H1 (cell line): Measurements from ENCODE around the gene MIER3. TPM values are rescaled to one million over a fixed set of nuclear protein-coding genes. Genes with fewer than 3 reads are reported as not detected.

Experiments used
- CTCF ChIA-PET: fragments of 300-600 bp; sonication (Branson Sonifier 250); formaldehyde crosslinking; loops from one replicate; lab custom pipeline; 2021; ENCODE audit not compliant: partially characterized antibody; lab: Charles Lee
- POLR2A ChIA-PET: fragments of 300-600 bp; sonication (Branson Sonifier 250); formaldehyde crosslinking; loops from one replicate; lab custom pipeline; 2021; ENCODE audit warnings: inconsistent platforms; ENCODE audit not compliant: partially characterized antibody; lab: Charles Lee
- DNase-seq, 2 experiments: peaks; one replicate each; pipeline versions ENCODE4 v3.0.0 to v3.0.0-alpha.2; 2010 to 2022; ENCODE audit warnings: low spot score in 2 of 2, low read depth in 1 of 2, mixed read lengths in 1 of 2
- FAIRE-seq: peaks from 2 replicates; lab custom pipeline; 2011; peaks lifted over from hg19 to GRCh38; lab: Jason Lieb, UNC
- H2AFZ ChIP-seq: 2 replicates; pipeline ENCODE4 v1.8.1; 2012; ENCODE audit warnings: low read length, inconsistent platforms
- H2AK5ac ChIP-seq: 2 replicates; pipeline ENCODE4 v1.6.1; 2013; ENCODE audit warnings: low read depth, low read length
- H2BK120ac ChIP-seq: replicated peaks from 2 replicates; pipeline ENCODE3; 2013; ENCODE audit warnings: low read depth, low read length, inconsistent platforms
- H2BK12ac ChIP-seq: 2 replicates; pipeline ENCODE4 v1.6.1; 2013; ENCODE audit warnings: low read depth, low read length
- H2BK15ac ChIP-seq: 2 replicates; pipeline ENCODE4 v1.6.1; 2013; ENCODE audit warnings: low read length
- H2BK20ac ChIP-seq: 2 replicates; pipeline ENCODE4 v1.6.1; 2013; ENCODE audit warnings: low read length
- H2BK5ac ChIP-seq: 2 replicates; pipeline ENCODE4 v1.6.1; 2013; ENCODE audit warnings: low read depth, low read length
- H3K14ac ChIP-seq: 2 replicates; pipeline ENCODE4 v1.6.1; 2013; ENCODE audit warnings: inconsistent platforms; ENCODE audit not compliant: insufficient read length
- H3K18ac ChIP-seq: 2 replicates; pipeline ENCODE4 v1.6.1; 2013; ENCODE audit warnings: low read length; ENCODE audit errors: extremely low read depth
- H3K23ac ChIP-seq: 2 replicates; pipeline ENCODE4 v1.6.1; 2013; ENCODE audit warnings: inconsistent platforms; ENCODE audit not compliant: insufficient read length
- H3K23me2 ChIP-seq: 2 replicates; pipeline ENCODE4 v1.6.1; 2013; ENCODE audit warnings: low read depth, low read length
- H3K27ac ChIP-seq: 2 replicates; pipeline ENCODE4 v1.6.1; 2011; ENCODE audit warnings: low read depth, low read length, inconsistent platforms
- H3K27me3 ChIP-seq, 4 experiments: replicated peaks in 1 of 4; 1 replicate in 1 of 4; 2 replicates in 3 of 4; pipeline versions ENCODE4 v1.6.1 to v1.8.1; 2011 to 2013; ENCODE audit warnings: low read length in 3 of 4, mild to moderate bottlenecking in 3 of 4, inconsistent platforms in 2 of 4, mixed read lengths in 2 of 4, moderate library complexity in 1 of 4; ENCODE audit not compliant: control insufficient read depth in 3 of 4, insufficient read depth in 3 of 4; ENCODE audit errors: extremely low read depth in 1 of 4
- H3K36me3 ChIP-seq, 4 experiments: 2 replicates each; pipeline versions ENCODE4 v1.6.1 to v1.8.1; 2011 to 2013; ENCODE audit warnings: mild to moderate bottlenecking in 4 of 4, low read length in 3 of 4, moderate library complexity in 2 of 4, control low read depth in 1 of 4, inconsistent platforms in 1 of 4; ENCODE audit not compliant: insufficient read depth in 4 of 4, control insufficient read depth in 2 of 4
- H3K4ac ChIP-seq: replicated peaks from 2 replicates; pipeline ENCODE3; 2013; ENCODE audit warnings: low read length, low read depth, mixed read lengths, inconsistent platforms; ENCODE audit not compliant: insufficient read length
- H3K4me1 ChIP-seq, 4 experiments: replicated peaks in 1 of 4; 1 replicate in 1 of 4; 2 replicates in 3 of 4; pipeline versions ENCODE4 v1.6.1 to v1.8.1; 2011 to 2013; ENCODE audit warnings: low read length in 3 of 4, inconsistent platforms in 2 of 4, mixed read lengths in 1 of 4; ENCODE audit not compliant: insufficient read depth in 4 of 4, control insufficient read depth in 3 of 4
- H3K4me2 ChIP-seq, 2 experiments: 2 replicates each; pipeline versions ENCODE4 v1.6.1 to v1.8.1; 2011 to 2013; ENCODE audit warnings: low read depth in 2 of 2, low read length in 2 of 2, control low read depth in 1 of 2, inconsistent platforms in 1 of 2, mild to moderate bottlenecking in 1 of 2; ENCODE audit not compliant: insufficient read depth in 1 of 2
- H3K4me3 ChIP-seq, 4 experiments: fragments of 200-600, 300-600 bp in 1 of 4; sonication (generic), shearing (Covaris generic), sonication (Bioruptor Twin) in 1 of 4; 2 replicates each; pipeline versions ENCODE4 v1.5.1 to v1.8.1; 2011 to 2016; ENCODE audit warnings: low read length in 4 of 4, low read depth in 3 of 4, control low read depth in 2 of 4, inconsistent platforms in 2 of 4, mild to moderate bottlenecking in 2 of 4, mixed read lengths in 1 of 4, moderate library complexity in 1 of 4; ENCODE audit not compliant: insufficient read depth in 2 of 4; ENCODE audit errors: extremely low read depth in 1 of 4
- H3K56ac ChIP-seq: replicated peaks from 2 replicates; pipeline ENCODE3; 2013; ENCODE audit warnings: low read depth, mild to moderate bottlenecking, mixed read lengths, low read length, inconsistent platforms; ENCODE audit not compliant: insufficient read length
- H3K79me1 ChIP-seq: 2 replicates; pipeline ENCODE4 v1.6.1; 2013; ENCODE audit warnings: low read depth, low read length, control low read depth
- H3K79me2 ChIP-seq, 2 experiments: 2 replicates each; pipeline versions ENCODE4 v1.6.1 to v1.8.1; 2012 to 2013; ENCODE audit warnings: low read length in 2 of 2, mild to moderate bottlenecking in 2 of 2, inconsistent platforms in 1 of 2; ENCODE audit not compliant: insufficient read depth in 2 of 2, control insufficient read depth in 1 of 2
- H3K9ac ChIP-seq, 4 experiments: replicated peaks in 1 of 4; 1 replicate in 1 of 4; 2 replicates in 3 of 4; pipeline versions ENCODE4 v1.6.1 to v1.8.1; 2011 to 2013; ENCODE audit warnings: low read depth in 3 of 4, low read length in 3 of 4, control low read depth in 2 of 4, mild to moderate bottlenecking in 2 of 4, moderate library complexity in 2 of 4, inconsistent platforms in 1 of 4; ENCODE audit errors: extremely low read depth in 1 of 4
- H3K9me3 ChIP-seq, 2 experiments: 2 replicates each; pipeline versions ENCODE4 v1.6.1 to v1.8.1; 2012 to 2013; ENCODE audit warnings: mild to moderate bottlenecking in 2 of 2, moderate library complexity in 2 of 2, control low read depth in 1 of 2, inconsistent platforms in 1 of 2, low read depth in 1 of 2, low read length in 1 of 2, mixed read lengths in 1 of 2; ENCODE audit not compliant: insufficient read depth in 2 of 2
- H4K20me1 ChIP-seq, 2 experiments: replicated peaks in 1 of 2; 2 replicates each; pipeline versions ENCODE3 to v1.8.1; 2011 to 2013; ENCODE audit warnings: inconsistent platforms in 2 of 2, low read length in 2 of 2, mild to moderate bottlenecking in 1 of 2; ENCODE audit not compliant: insufficient read depth in 2 of 2, control insufficient read depth in 1 of 2
- H4K5ac ChIP-seq: 2 replicates; pipeline ENCODE4 v1.6.1; 2013; ENCODE audit warnings: low read length, low read depth, mixed read lengths, inconsistent platforms; ENCODE audit not compliant: insufficient read length
- H4K8ac ChIP-seq: 2 replicates; pipeline ENCODE4 v1.8.0; 2013; ENCODE audit warnings: mild to moderate bottlenecking, moderate library complexity, low read length, inconsistent platforms; ENCODE audit not compliant: insufficient read depth; ENCODE audit errors: extremely low read depth
- H4K91ac ChIP-seq: replicated peaks from 2 replicates; pipeline ENCODE3; 2013; ENCODE audit warnings: low read length, mixed read lengths, inconsistent platforms; ENCODE audit not compliant: insufficient read length
- NRF1 ChIP-seq: IDR thresholded peaks from 2 replicates; pipeline ENCODE4 v1.6.1; 2011; ENCODE audit warnings: mild to moderate bottlenecking, low read depth, low read length, improper control_type of control experiment
- POU5F1 ChIP-seq: IDR thresholded peaks from 2 replicates; pipeline ENCODE4 v1.6.1; 2011; ENCODE audit warnings: low read depth, mild to moderate bottlenecking, low read length, moderate library complexity
- RAD21 ChIP-seq, 2 experiments: IDR thresholded peaks in 1 of 2; conservative IDR thresholded peaks in 1 of 2; 2 replicates each; pipeline ENCODE4 v1.6.1; 2011; ENCODE audit warnings: low read depth in 2 of 2, low read length in 2 of 2, improper control_type of control experiment in 1 of 2, inconsistent platforms in 1 of 2, mild to moderate bottlenecking in 1 of 2, moderate library complexity in 1 of 2
- ZNF274 ChIP-seq: IDR thresholded peaks from 2 replicates; pipeline ENCODE4 v1.7.0; 2012; ENCODE audit warnings: low read length, borderline replicate concordance; ENCODE audit errors: extremely low read depth
- WGBS, 2 experiments: shearing (Covaris generic) in 1 of 2; methylation state at CpG; one replicate each; pipeline versions ENCODE4 v1.1.6 to v1.1.7; 2013 to 2015; ENCODE audit warnings: low lambda C conversion rate in 2 of 2, mixed read lengths in 2 of 2, inconsistent platforms in 1 of 2, low coverage in 1 of 2, missing lambda C conversion rate in 1 of 2; ENCODE audit not compliant: insufficient replicate concordance in 2 of 2, insufficient coverage in 1 of 2, insufficient read length in 1 of 2; ENCODE audit errors: extremely low coverage in 1 of 2, missing lambda C conversion rate in 1 of 2; 5-methylcytosine and 5-hydroxymethylcytosine counted together
- polyA plus RNA-seq, 7 experiments: library from polyadenylated mRNA; depleted of rRNA in 3 of 7; stranded (reverse) in 5 of 7; unstranded in 2 of 7; fragments of >200 nt in 5 of 7; fragments of 200-250 nt in 2 of 7; gene quantifications; 1 replicate in 5 of 7; 2 replicates in 1 of 7; 4 replicates in 1 of 7; pipeline versions ENCODE4 v1.2.1 to v1.2.3, GENCODE V29; 2011 to 2013; ENCODE audit warnings: missing spikeins in 2 of 7, mixed read lengths in 2 of 7
- total RNA-seq: library from RNA; stranded (reverse); fragmentation: NEBNext Ultra II Directional; extraction: Animal tissue kit (Norgen Biotek cat#: 25700); gene quantifications from 2 replicates; pipeline ENCODE4 v1.2.1, GENCODE V29; 2021
- TF ChIP-seq, protein P1 (sequence below), 3 experiments: IDR thresholded peaks; 1 replicate in 2 of 3; 2 replicates in 1 of 3; pipeline versions ENCODE4 v1.5.1 to v1.6.1; 2011; ENCODE audit warnings: low read length in 3 of 3, mild to moderate bottlenecking in 3 of 3, inconsistent platforms in 2 of 3, low read depth in 1 of 3, moderate library complexity in 1 of 3; ENCODE audit not compliant: insufficient read depth in 1 of 3; ENCODE audit errors: control extremely low read depth in 1 of 3

The MIER3 gene
- total and polyA plus RNA-seq, 2 of the 8 experiments (the other 6 are each of a cell fraction or from before 2014, with no cell fraction given), result 9.6 to 33.3 TPM

DNA sequence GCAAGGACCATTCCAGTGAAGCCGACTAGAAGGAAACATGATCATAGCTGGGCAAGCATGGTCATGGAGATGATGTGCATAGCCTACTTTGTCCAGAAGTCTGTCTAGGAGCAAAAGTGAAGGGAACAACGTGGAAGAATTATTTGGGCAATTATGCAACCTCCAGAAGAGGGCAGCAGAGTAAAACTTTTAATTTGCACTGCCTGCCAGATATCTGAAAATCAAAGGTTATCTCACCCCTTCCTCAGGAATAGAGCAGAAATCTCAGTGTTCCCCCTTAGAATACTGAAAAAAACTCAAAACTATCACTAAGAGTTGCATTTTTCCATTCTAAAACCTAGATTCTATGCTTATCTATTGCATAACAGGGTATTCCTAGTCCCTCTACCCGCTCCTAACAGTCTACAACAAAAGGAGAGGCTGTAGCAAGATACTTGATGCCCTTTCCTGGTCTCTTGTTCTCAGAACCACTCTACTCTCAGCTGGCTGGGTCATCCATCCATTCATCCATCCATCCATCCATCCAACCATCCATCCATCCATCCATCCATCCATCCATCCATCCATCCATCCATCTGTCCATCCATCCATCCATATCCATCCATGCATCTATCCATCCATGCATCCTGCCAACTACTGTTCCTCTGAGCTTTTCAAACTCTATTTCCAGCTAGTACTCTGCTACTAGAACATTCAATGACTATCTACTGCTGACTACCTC is 50.9 kb downstream of the MIER3 start:
- POLR2A ChIA-PET, result interaction anchor here (3.6 kb wide), 1 partner anchor 9 kb away, joined by 19 read pairs; the partner anchor contains the start of gene SETD9
- no peak overlapping the region for H3K4me2 ChIP-seq
- no peak overlapping the region for H3K4me3 ChIP-seq
- no peaks in the 10 kb centered on the region for H3K4me1 ChIP-seq
- no peaks in the 10 kb centered on the region for H3K36me3 ChIP-seq
- H2BK15ac ChIP-seq, result no peak overlapping the region
- H3K9me3 ChIP-seq, result peaks cover 0 to 3% of the 10 kb centered on the region in 2 experiments; a peak in 1 of 4 replicates
- no peak overlapping the region for H3K9ac ChIP-seq
- DNase-seq, result peak in 1 of 2 experiments; percentile 52
- H3K56ac ChIP-seq, result no peak overlapping the region
- 42% methylated on average over 3 of the region's 3 CpGs; no CpG with 5 or more reads in 1 of the 2 experiments for WGBS, 2 experiments
- no peaks in the 10 kb centered on the region for H3K79me1 ChIP-seq
- H2BK120ac ChIP-seq, result no peak overlapping the region
- peak; percentile 92 for FAIRE-seq
- H3K18ac ChIP-seq, result no peak overlapping the region
- no peaks in the 10 kb centered on the region for H3K27me3 ChIP-seq
- no peak overlapping the region for H2BK20ac ChIP-seq
- no peak overlapping the region for H4K5ac ChIP-seq
- H3K23me2 ChIP-seq, result no peaks in the 10 kb centered on the region; the same call in 1 of the 2 replicates
- no peak overlapping the region for H3K4ac ChIP-seq
- H3K79me2 ChIP-seq, result no peaks in the 10 kb centered on the region
- H3K23ac ChIP-seq, result no peak overlapping the region
- no peak overlapping the region; the same call in 1 of the 2 replicates for H2AFZ ChIP-seq
- no peak overlapping the region for H2BK5ac ChIP-seq
- CTCF ChIA-PET, result interaction anchor here (0.7 to 4.9 kb wide), 24 partner anchors 9 to 637 kb away, joined by 3 to 22 read pairs (median 4); partner anchors contain the start of gene SETD9
- no peak for TF ChIP-seq NRF1
- peak; percentile 86 for TF ChIP-seq RAD21 (IDR thresholded peaks at IDR 0.05 in 1 of 2, conservative IDR thresholded peaks at IDR 0.05 in 1 of 2; ENCODE audit: low read depth in 2 of 2, low read length in 2 of 2)
- no peak for TF ChIP-seq POU5F1
- TF ChIP-seq, protein P1, sequence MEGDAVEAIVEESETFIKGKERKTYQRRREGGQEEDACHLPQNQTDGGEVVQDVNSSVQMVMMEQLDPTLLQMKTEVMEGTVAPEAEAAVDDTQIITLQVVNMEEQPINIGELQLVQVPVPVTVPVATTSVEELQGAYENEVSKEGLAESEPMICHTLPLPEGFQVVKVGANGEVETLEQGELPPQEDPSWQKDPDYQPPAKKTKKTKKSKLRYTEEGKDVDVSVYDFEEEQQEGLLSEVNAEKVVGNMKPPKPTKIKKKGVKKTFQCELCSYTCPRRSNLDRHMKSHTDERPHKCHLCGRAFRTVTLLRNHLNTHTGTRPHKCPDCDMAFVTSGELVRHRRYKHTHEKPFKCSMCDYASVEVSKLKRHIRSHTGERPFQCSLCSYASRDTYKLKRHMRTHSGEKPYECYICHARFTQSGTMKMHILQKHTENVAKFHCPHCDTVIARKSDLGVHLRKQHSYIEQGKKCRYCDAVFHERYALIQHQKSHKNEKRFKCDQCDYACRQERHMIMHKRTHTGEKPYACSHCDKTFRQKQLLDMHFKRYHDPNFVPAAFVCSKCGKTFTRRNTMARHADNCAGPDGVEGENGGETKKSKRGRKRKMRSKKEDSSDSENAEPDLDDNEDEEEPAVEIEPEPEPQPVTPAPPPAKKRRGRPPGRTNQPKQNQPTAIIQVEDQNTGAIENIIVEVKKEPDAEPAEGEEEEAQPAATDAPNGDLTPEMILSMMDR (IDR thresholded peaks at IDR 0.05; ENCODE audit: control extremely low read depth in 1 of 3, insufficient read depth in 1 of 3, low read depth in 1 of 3, low read length in 3 of 3), result peak in 2 of 3 experiments; percentile 65 to 67; a peak in 3 of 4 replicates
- TF ChIP-seq ZNF274, result no peak
- TF ChIP-seq, all 59 proteins: peak for 2
- H3K14ac ChIP-seq, result no peak overlapping the region
- no peak overlapping the region for H2BK12ac ChIP-seq
- no peak overlapping the region for H4K8ac ChIP-seq
- H3K27ac ChIP-seq, result no peak overlapping the region
- no peaks in the 10 kb centered on the region for H4K20me1 ChIP-seq
- H2AK5ac ChIP-seq, result no peak overlapping the region
- H4K91ac ChIP-seq, result no peak overlapping the region
